ENCODE results near the gene APOL2.

- TF ChIP-seq, protein P1, sequence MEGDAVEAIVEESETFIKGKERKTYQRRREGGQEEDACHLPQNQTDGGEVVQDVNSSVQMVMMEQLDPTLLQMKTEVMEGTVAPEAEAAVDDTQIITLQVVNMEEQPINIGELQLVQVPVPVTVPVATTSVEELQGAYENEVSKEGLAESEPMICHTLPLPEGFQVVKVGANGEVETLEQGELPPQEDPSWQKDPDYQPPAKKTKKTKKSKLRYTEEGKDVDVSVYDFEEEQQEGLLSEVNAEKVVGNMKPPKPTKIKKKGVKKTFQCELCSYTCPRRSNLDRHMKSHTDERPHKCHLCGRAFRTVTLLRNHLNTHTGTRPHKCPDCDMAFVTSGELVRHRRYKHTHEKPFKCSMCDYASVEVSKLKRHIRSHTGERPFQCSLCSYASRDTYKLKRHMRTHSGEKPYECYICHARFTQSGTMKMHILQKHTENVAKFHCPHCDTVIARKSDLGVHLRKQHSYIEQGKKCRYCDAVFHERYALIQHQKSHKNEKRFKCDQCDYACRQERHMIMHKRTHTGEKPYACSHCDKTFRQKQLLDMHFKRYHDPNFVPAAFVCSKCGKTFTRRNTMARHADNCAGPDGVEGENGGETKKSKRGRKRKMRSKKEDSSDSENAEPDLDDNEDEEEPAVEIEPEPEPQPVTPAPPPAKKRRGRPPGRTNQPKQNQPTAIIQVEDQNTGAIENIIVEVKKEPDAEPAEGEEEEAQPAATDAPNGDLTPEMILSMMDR (IDR thresholded peaks at IDR 0.05) = no peak
- no peak for TF ChIP-seq EZH2 (IDR thresholded peaks at IDR 0.05)
- no peak for TF ChIP-seq EZH2phosphoT487 (IDR thresholded peaks at IDR 0.05)
These were observed 46.2 kb upstream of the APOL2 start for GRCh38 chr22:36285545-36285944.

Data from neural progenitor cell (in vitro differentiated cells).